ENCODE measurements around the gene KAT8.

DNA sequence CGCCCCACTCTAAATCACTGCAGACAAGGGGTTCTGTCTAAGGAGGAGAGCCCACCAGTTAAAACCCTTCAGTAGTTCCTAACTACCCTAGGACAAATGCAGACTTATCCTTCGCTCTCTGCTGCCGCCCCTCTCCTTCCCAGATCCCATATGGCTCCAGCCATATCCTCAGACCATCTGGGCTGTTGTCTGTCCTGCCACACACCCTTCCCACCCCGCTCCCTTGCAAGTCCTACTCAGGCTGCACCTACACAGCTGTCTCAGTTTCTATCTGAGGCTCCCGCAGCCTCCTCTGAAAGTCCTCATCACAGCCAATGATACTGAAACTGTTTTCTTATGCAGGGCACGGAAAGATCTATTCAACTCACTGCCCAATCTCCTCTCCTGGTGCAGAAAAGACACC, 10.0 kb upstream of the KAT8 start:
- TF ChIP-seq CTCF (IDR thresholded peaks at IDR 0.05) (no peak), POLR2A (IDR thresholded peaks at IDR 0.05; ENCODE audit: low read depth) (no peak), POLR2AphosphoS5 (IDR thresholded peaks at IDR 0.05) (no peak)
